NB4 (cell line): ENCODE results near the gene CRAMP1.
A peak's percentile ranks its signal among the peaks of the same experiment; 100 is the strongest.
"Not testable (repeated sequence)": the region's sequence is repeated elsewhere in the genome, so short reads cannot be mapped to it uniquely, and the experiment has no call there.

ENCODE experiments used
- DNase-seq: peaks from one replicate; pipeline ENCODE4 v3.0.0; 2010; ENCODE audit warnings: low read depth
- H3K4me3 ChIP-seq: one replicate; pipeline ENCODE4 v1.5.1; 2011; ENCODE audit warnings: mild to moderate bottlenecking, low read depth, low read length, moderate library complexity
- CTCF ChIP-seq: IDR thresholded peaks from one replicate; pipeline ENCODE4 v1.5.1; 2012; ENCODE audit warnings: low read depth, low read length
- MAX ChIP-seq: IDR thresholded peaks from 2 replicates; pipeline ENCODE4 v1.6.1; 2011; ENCODE audit warnings: low read depth, low read length
- MYC ChIP-seq: IDR thresholded peaks from 2 replicates; pipeline ENCODE4 v1.6.1; 2011; ENCODE audit warnings: low read depth, low read length
- POLR2A ChIP-seq: IDR thresholded peaks from 2 replicates; pipeline ENCODE4 v1.6.1; 2011; ENCODE audit warnings: mild to moderate bottlenecking; ENCODE audit not compliant: insufficient read length; ENCODE audit errors: extremely low read depth

CRAMP1 gene

GRCh38 chr16:1701216-1701878 lies 89.2 kb downstream of the CRAMP1 start:
- DNase-seq = no peak
- TF ChIP-seq MYC (no peak), POLR2A (no peak), MAX (no peak), CTCF (no peak)
- H3K4me3 ChIP-seq = no peak overlapping the region

GRCh38 chr16:1705324-1705687 lies 93.1 kb downstream of the CRAMP1 start:
- peak overlapping the region; percentile 68 for H3K4me3 ChIP-seq
- DNase-seq = not testable (repeated sequence)

- peak; percentile 65 for TF ChIP-seq MAX
- TF ChIP-seq MYC = peak; percentile 64
- peak; percentile 74 for TF ChIP-seq POLR2A
- TF ChIP-seq CTCF = peak; percentile 37
- peak; percentile 83 for DNase-seq
- peak within 1 kb of the TSS; percentile 87 for H3K4me3 ChIP-seq
These were observed 93.7 kb downstream of the CRAMP1 start, which contains the start of gene MAPK8IP3 for GRCh38 chr16:1705688-1706385. Gene MAPK8IP3 (plus strand): TSS chr16:1706195. CDS start chr16:1706340, 145 bp downstream.

- H3K4me3 ChIP-seq = peak overlapping the region; percentile 87
- peak; percentile 48 for DNase-seq
- no peak for TF ChIP-seq POLR2A
- TF ChIP-seq MAX = peak; percentile 55
- TF ChIP-seq MYC = peak; percentile 11; the same call in 1 of the 2 replicates
These were observed 94.4 kb downstream of the CRAMP1 start for GRCh38 chr16:1706386-1707192.

GRCh38 chr16:1707193-1707790 lies 95.1 kb downstream of the CRAMP1 start:
- no peak for DNase-seq
- TF ChIP-seq MYC (no peak), MAX (no peak), CTCF (no peak), POLR2A (no peak)
- peak overlapping the region; percentile 58 for H3K4me3 ChIP-seq

GRCh38 chr16:1708083-1708767 lies 96.1 kb downstream of the CRAMP1 start:
- no peak overlapping the region for H3K4me3 ChIP-seq
- DNase-seq = no peak
- TF ChIP-seq MYC (no peak), CTCF (no peak)
